ENCODE measurements around the gene THSD7A.

Gene THSD7A

GRCh38 chr7:11667071-11667809 is 164.8 kb downstream of the THSD7A start:
- no peak for TF ChIP-seq CTCF (IDR thresholded peaks at IDR 0.05; ENCODE audit: insufficient read depth, low read length, poor library complexity, severe bottlenecking)
- Histone ChIP-seq H3K27me3 (replicated peaks; ENCODE audit: control insufficient read depth, insufficient read depth, low read length) (no peaks in the 10 kb centered on the region), H3K4me3 (replicated peaks; ENCODE audit: low read depth, low read length) (no peak overlapping the region), H3K36me3 (ENCODE audit: control insufficient read depth, insufficient read depth, low read length) (no peaks in the 10 kb centered on the region)
- no peak for DNase-seq (ENCODE audit: extremely low read depth, insufficient read length)

DNA sequence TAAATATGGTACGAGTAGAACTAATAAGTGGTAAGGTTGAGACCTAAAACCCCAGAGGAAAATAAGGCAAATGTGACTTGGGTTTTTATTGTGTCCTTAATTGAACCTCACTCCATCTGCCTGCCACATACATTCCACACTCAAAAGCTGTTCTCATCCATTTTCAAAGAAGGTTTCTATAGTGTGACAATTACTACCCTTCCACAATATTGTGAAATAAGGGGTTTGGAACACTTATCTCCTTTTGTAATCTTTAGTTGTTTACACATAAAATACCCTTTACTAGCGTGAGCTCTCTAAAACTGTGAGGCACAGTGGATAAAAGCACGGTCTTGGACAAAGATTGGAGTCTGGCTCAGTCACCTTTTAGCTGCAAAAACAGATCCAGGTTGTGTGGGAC is 166.6 kb downstream of the THSD7A start:
- no peaks in the 10 kb centered on the region for H3K27me3 ChIP-seq (replicated peaks; ENCODE audit: control insufficient read depth, insufficient read depth, low read length)
- H3K36me3 ChIP-seq (ENCODE audit: control insufficient read depth, insufficient read depth, low read length): no peaks in the 10 kb centered on the region
- no peak for TF ChIP-seq CTCF (IDR thresholded peaks at IDR 0.05; ENCODE audit: insufficient read depth, low read length, poor library complexity, severe bottlenecking)
- no peak for DNase-seq (ENCODE audit: extremely low read depth, insufficient read length)
- H3K4me3 ChIP-seq (replicated peaks; ENCODE audit: low read depth, low read length): no peak overlapping the region

DNA sequence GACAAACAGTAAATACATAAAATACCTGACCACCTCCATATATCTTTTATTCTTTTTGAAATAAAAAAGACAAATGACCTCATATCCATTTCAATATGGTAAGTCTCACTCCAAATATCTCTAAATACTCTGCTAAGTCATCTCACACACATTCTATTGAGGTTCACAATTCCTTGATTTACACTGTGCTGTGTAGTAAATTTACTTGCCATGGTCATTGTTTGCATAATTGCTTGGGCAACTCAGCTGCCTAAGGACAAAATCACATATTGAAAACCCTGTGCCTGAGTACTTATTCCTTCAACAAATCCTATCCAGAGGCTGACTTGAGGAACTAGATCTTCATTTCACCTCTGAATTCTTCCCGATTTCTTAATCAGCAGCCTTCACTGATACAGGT is 176.4 kb downstream of the THSD7A start:
- Histone ChIP-seq H3K36me3 (ENCODE audit: control insufficient read depth, insufficient read depth, low read length) (no peaks in the 10 kb centered on the region), H3K27me3 (replicated peaks; ENCODE audit: control insufficient read depth, insufficient read depth, low read length) (no peaks in the 10 kb centered on the region), H3K4me3 (replicated peaks; ENCODE audit: low read depth, low read length) (no peak overlapping the region)
- DNase-seq (ENCODE audit: extremely low read depth, insufficient read length): no peak
- TF ChIP-seq CTCF (IDR thresholded peaks at IDR 0.05; ENCODE audit: insufficient read depth, low read length, poor library complexity, severe bottlenecking): no peak

DNA sequence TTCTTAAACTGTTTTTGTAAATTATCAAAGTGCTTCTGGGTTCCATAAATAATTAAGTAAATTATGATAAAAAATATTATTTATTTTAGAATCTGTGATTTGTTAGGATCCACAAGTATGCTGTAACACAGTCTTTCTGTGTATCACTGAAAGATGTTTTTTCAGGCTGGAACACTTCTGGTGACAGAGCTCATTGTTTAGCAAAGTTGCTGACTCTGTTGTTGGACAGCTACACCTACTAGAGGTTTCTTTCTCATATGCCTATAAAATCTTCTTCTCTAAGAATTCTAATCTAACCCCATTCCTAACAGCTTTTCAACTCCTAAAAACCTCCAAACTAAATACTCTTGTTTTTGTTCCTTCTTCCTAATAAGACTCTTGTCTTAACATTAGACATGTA is 176.8 kb downstream of the THSD7A start:
- no peak for TF ChIP-seq CTCF (IDR thresholded peaks at IDR 0.05; ENCODE audit: insufficient read depth, low read length, poor library complexity, severe bottlenecking)
- DNase-seq (ENCODE audit: extremely low read depth, insufficient read length): no peak
- Histone ChIP-seq H3K27me3 (replicated peaks; ENCODE audit: control insufficient read depth, insufficient read depth, low read length) (no peaks in the 10 kb centered on the region), H3K36me3 (ENCODE audit: control insufficient read depth, insufficient read depth, low read length) (no peaks in the 10 kb centered on the region), H3K4me3 (replicated peaks; ENCODE audit: low read depth, low read length) (no peak overlapping the region)

DNA sequence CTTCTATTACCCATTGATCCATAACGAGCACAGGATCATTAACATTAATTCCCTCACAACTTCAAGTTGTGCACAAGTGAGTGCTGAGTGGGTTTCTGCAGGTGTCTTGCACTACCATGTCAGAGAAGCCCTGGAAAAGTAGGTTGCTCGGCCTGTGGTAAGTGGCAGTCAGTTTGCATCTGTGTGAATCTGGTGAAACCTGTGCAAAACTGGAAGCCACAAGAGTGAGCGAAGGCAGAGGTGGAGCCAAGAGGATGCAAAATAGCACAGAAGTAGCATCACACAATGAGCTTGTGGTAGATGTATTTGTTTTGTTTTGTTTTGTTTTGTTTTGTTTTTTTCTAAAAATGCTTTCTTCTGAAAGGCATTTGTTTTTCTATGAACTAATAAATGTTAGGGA is 181.5 kb downstream of the THSD7A start:
- H3K4me3 ChIP-seq (replicated peaks; ENCODE audit: low read depth, low read length): no peak overlapping the region
- no peaks in the 10 kb centered on the region for H3K36me3 ChIP-seq (ENCODE audit: control insufficient read depth, insufficient read depth, low read length)
- no peaks in the 10 kb centered on the region for H3K27me3 ChIP-seq (replicated peaks; ENCODE audit: control insufficient read depth, insufficient read depth, low read length)
- TF ChIP-seq CTCF (IDR thresholded peaks at IDR 0.05; ENCODE audit: insufficient read depth, low read length, poor library complexity, severe bottlenecking): no peak
- DNase-seq (ENCODE audit: extremely low read depth, insufficient read length): peak; percentile 7

DNA sequence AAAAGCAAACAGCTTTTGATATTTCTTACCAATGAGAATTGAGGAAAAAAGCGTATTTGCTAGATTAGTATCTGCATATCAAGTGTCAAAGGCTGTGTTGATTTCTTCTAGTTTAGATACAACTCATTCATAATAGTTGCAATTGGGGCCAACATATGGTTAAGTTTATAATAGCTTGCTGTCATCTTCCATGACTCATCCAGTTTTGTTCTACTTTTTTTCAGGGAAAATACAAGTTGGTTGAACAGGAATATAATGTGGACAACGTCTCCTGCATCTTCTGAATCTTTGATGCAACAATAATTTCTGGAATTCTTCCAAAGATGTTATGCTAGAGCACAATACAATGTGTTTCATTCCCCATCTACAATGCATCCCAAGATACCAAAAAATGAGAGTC is 182.0 kb downstream of the THSD7A start:
- no peaks in the 10 kb centered on the region for H3K36me3 ChIP-seq (ENCODE audit: control insufficient read depth, insufficient read depth, low read length)
- no peak for DNase-seq (ENCODE audit: extremely low read depth, insufficient read length)
- no peak overlapping the region for H3K4me3 ChIP-seq (replicated peaks; ENCODE audit: low read depth, low read length)
- H3K27me3 ChIP-seq (replicated peaks; ENCODE audit: control insufficient read depth, insufficient read depth, low read length): no peaks in the 10 kb centered on the region
- TF ChIP-seq CTCF (IDR thresholded peaks at IDR 0.05; ENCODE audit: insufficient read depth, low read length, poor library complexity, severe bottlenecking): no peak

Data from GM06990 (cell line).